ENCODE measurements around the gene POLDIP2.

POLDIP2 gene

GRCh38 chr17:28368915-28369683 lies 11.8 kb upstream of the POLDIP2 start:
- H3K36me3 ChIP-seq (ENCODE audit: control insufficient read depth, insufficient read depth, low read length), result peaks cover 3% of the 10 kb centered on the region
- H3K27ac ChIP-seq (ENCODE audit: low read depth, low read length), result no peak overlapping the region
- H3K4me1 ChIP-seq (ENCODE audit: control insufficient read depth, insufficient read depth, low read length), result peaks cover 6% of the 10 kb centered on the region
- H3K27me3 ChIP-seq (ENCODE audit: control insufficient read depth, insufficient read depth, low read length), result no peaks in the 10 kb centered on the region
- H3K9ac ChIP-seq (ENCODE audit: low read length), result no peak overlapping the region
- no peak overlapping the region for H3K4me3 ChIP-seq (ENCODE audit: low read length)

GRCh38 chr17:28368306-28368831 lies 11.0 kb upstream of the POLDIP2 start:
- H3K4me1 ChIP-seq (ENCODE audit: control insufficient read depth, insufficient read depth, low read length), result peaks cover 6% of the 10 kb centered on the region
- H3K36me3 ChIP-seq (ENCODE audit: control insufficient read depth, insufficient read depth, low read length), result peaks cover 7% of the 10 kb centered on the region
- no peaks in the 10 kb centered on the region for H3K27me3 ChIP-seq (ENCODE audit: control insufficient read depth, insufficient read depth, low read length)
- H3K27ac ChIP-seq (ENCODE audit: low read depth, low read length), result no peak overlapping the region
- no peak overlapping the region for H3K4me3 ChIP-seq (ENCODE audit: low read length)
- H3K9ac ChIP-seq (ENCODE audit: low read length), result no peak overlapping the region

GRCh38 chr17:28367641-28368305 lies 10.4 kb upstream of the POLDIP2 start:
- Histone ChIP-seq H3K36me3 (ENCODE audit: control insufficient read depth, insufficient read depth, low read length) (peaks cover 12% of the 10 kb centered on the region), H3K27me3 (ENCODE audit: control insufficient read depth, insufficient read depth, low read length) (no peaks in the 10 kb centered on the region), H3K27ac (ENCODE audit: low read depth, low read length) (no peak overlapping the region), H3K9ac (ENCODE audit: low read length) (no peak overlapping the region), H3K4me1 (ENCODE audit: control insufficient read depth, insufficient read depth, low read length) (peaks cover 2% of the 10 kb centered on the region), H3K4me3 (ENCODE audit: low read length) (no peak overlapping the region)

GRCh38 chr17:28366605-28367004 lies 9.3 kb upstream of the POLDIP2 start:
- Histone ChIP-seq H3K27ac (ENCODE audit: low read depth, low read length) (no peak overlapping the region), H3K36me3 (ENCODE audit: control insufficient read depth, insufficient read depth, low read length) (peaks cover 23% of the 10 kb centered on the region), H3K27me3 (ENCODE audit: control insufficient read depth, insufficient read depth, low read length) (no peaks in the 10 kb centered on the region), H3K4me1 (ENCODE audit: control insufficient read depth, insufficient read depth, low read length) (no peaks in the 10 kb centered on the region), H3K9ac (ENCODE audit: low read length) (no peak overlapping the region), H3K4me3 (ENCODE audit: low read length) (no peak overlapping the region)

DNA sequence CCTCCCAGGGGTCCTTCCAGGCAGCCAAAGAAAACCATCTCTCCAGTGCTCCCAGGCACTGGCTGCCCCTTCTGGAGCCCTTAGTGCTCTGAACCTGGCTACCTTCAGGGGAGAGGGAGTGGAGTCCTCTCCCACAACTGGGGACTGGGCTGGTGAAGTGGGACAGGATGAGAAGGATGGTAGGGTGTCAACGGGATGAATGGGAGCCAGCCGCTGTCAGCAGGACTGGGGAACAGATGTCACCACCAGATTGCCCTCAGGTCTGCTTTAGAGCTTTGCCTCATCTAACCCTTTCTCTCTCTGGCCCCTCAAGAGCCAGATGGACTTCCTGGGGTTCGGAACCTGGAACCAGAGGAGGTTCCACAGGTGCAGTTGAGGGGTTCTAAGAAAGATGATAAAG lies 8.2 kb upstream of the POLDIP2 start:
- H3K9ac ChIP-seq (ENCODE audit: low read length), result no peak overlapping the region
- no peak overlapping the region for H3K27ac ChIP-seq (ENCODE audit: low read depth, low read length)
- peaks cover 34% of the 10 kb centered on the region for H3K36me3 ChIP-seq (ENCODE audit: control insufficient read depth, insufficient read depth, low read length)
- no peak overlapping the region for H3K4me3 ChIP-seq (ENCODE audit: low read length)
- H3K27me3 ChIP-seq (ENCODE audit: control insufficient read depth, insufficient read depth, low read length), result no peaks in the 10 kb centered on the region
- H3K4me1 ChIP-seq (ENCODE audit: control insufficient read depth, insufficient read depth, low read length), result no peaks in the 10 kb centered on the region

DNA sequence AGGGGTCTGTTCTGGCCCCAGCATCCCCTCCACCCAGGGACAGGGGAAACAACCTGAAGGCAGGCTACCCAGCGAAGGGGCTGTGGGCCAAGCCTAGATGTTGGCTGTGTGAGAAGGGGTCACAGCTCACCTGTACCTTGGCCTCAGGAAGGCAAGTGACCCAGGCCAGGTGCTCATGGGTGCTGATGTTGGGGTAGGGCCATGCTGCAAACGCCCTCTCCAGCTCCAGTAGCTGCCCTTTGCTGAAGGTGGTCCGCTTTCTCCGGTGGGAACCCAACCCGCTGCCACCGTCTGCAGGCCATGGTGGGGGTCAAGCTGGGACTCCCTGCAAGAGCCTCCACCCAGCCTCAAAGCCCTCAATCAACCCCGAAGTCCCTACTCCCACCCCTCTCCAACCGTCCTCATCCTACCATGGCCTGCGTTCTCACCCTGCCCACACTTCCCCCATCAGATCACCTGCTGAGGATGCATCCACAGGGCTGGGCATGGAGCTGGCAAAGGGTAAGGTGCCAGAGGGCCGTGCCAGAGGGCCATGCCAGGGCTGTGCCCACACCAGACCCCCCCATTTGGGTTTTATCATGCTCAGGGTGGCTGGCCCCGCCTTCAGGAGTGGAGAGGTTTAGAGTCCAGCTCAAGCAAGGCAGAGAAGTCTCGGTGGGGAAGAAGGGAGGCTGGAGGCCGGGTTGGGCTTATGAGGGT lies 7.5 kb upstream of the POLDIP2 start, which contains the start of gene SEBOX:
Gene SEBOX (minus strand): TSS at position 535 of the 699 bp plus-strand sequence. CDS start 48 bp downstream, at position 487.
- no peak within 1 kb of the TSS for H3K4me3 ChIP-seq (ENCODE audit: low read length)
- no peaks in the 10 kb centered on the region for H3K27me3 ChIP-seq (ENCODE audit: control insufficient read depth, insufficient read depth, low read length)
- H3K4me1 ChIP-seq (ENCODE audit: control insufficient read depth, insufficient read depth, low read length), result no peaks in the 10 kb centered on the region
- peaks cover 36% of the 10 kb centered on the region for H3K36me3 ChIP-seq (ENCODE audit: control insufficient read depth, insufficient read depth, low read length)
- no peak within 1 kb of the TSS for H3K27ac ChIP-seq (ENCODE audit: low read depth, low read length)
- no peak within 1 kb of the TSS for H3K9ac ChIP-seq (ENCODE audit: low read length)

DNA sequence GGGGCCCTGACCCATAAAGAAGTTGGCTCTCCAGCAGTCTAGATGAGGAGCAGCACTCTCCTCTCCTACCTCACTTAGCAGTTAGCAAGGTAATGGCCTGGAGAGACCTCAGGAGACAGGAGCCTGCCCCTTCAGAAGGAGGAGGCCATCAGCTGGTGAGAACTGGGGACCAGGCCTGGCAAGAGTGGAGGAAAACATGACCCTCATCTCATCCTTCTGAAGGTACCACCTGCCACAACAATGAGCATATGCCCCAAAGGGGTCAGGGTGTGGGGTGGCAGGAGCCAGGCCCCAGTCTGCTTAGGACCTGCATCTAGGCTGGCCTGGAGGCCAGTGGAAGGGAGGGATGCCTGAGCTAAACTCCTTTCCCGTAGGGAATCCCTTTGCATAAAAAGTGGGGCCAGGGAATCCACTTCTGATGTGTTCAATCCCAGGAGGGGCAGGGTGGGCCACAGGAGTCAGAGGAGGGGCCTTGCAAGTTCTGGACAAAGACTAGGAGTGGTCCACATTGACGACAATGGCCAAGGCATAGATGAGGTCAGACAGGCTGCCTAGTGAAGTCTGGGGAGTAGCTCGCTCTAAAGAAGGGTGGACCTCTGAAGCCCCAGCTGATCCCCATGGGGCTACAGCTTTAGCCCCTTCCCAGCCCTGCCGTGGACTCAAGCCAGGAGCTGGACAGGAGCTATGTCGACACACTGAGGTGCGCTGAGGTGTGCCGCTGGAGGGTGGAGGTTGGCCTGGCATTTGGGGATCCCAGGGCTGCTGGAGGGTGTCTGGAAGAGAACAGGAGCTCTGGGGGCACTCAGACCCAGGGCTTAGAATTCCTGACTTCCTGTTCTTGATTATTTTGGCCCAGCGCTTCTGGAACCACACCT lies 6.7 kb upstream of the POLDIP2 start:
- Histone ChIP-seq H3K4me1 (ENCODE audit: control insufficient read depth, insufficient read depth, low read length) (no peaks in the 10 kb centered on the region), H3K36me3 (ENCODE audit: control insufficient read depth, insufficient read depth, low read length) (peaks cover 36% of the 10 kb centered on the region), H3K4me3 (ENCODE audit: low read length) (no peak overlapping the region), H3K9ac (ENCODE audit: low read length) (no peak overlapping the region), H3K27ac (ENCODE audit: low read depth, low read length) (no peak overlapping the region), H3K27me3 (ENCODE audit: control insufficient read depth, insufficient read depth, low read length) (no peaks in the 10 kb centered on the region)

DNA sequence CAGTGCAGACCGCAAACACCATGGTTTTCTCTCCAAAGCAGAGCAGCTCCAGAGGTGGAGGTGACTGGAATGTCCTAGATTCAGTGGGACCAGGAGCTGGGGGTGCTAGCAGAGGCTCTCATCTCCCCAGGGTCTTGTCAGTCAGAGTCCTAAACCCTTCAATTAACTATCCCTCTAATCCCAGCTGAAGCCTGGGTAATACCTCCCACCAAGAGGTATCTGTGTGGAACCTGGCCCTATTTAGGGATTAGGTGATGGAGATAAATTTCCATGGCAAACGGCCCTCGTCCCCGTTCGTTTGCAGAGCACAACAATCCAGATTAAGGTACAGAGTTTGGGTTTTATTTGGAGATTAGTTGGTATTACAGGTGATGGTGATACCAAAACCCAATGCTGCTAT lies 5.9 kb upstream of the POLDIP2 start:
- Histone ChIP-seq H3K4me3 (ENCODE audit: low read length) (no peak overlapping the region), H3K36me3 (ENCODE audit: control insufficient read depth, insufficient read depth, low read length) (peaks cover 36% of the 10 kb centered on the region), H3K9ac (ENCODE audit: low read length) (no peak overlapping the region), H3K27ac (ENCODE audit: low read depth, low read length) (no peak overlapping the region), H3K27me3 (ENCODE audit: control insufficient read depth, insufficient read depth, low read length) (no peaks in the 10 kb centered on the region), H3K4me1 (ENCODE audit: control insufficient read depth, insufficient read depth, low read length) (peaks cover 4% of the 10 kb centered on the region)

GRCh38 chr17:28357901-28358197 lies 522 bp upstream of the POLDIP2 start:
- H3K27ac ChIP-seq (ENCODE audit: low read depth, low read length), result peak overlapping the region; percentile 76
- H3K27me3 ChIP-seq (ENCODE audit: control insufficient read depth, insufficient read depth, low read length), result no peaks in the 10 kb centered on the region
- H3K36me3 ChIP-seq (ENCODE audit: control insufficient read depth, insufficient read depth, low read length), result peaks cover 42% of the 10 kb centered on the region
- peak overlapping the region; percentile 75 for H3K9ac ChIP-seq (ENCODE audit: low read length)
- peak overlapping the region; percentile 93 for H3K4me3 ChIP-seq (ENCODE audit: low read length)
- H3K4me1 ChIP-seq (ENCODE audit: control insufficient read depth, insufficient read depth, low read length), result peaks cover 13% of the 10 kb centered on the region

DNA sequence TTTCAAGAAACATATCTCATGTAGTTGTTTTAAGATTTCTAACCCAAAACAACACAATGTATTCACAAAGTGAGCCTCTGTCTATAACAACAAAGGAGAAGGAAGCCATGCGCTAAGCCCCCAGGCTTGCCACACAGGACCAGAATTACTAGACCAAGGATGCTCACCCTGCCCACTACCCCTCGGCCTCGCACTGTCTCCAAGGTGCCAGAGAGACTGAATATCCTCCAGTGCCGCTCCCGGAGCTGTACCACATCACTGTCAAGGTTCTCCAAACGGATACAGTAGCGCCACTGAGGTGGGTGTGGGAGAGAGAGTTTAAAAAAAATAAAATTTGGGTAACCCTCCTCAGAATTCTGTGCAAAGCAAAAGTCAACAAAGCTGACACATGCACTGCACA lies 7.1 kb downstream of the POLDIP2 start:
- Histone ChIP-seq H3K4me1 (ENCODE audit: control insufficient read depth, insufficient read depth, low read length) (no peaks in the 10 kb centered on the region), H3K36me3 (ENCODE audit: control insufficient read depth, insufficient read depth, low read length) (peaks cover 68% of the 10 kb centered on the region), H3K9ac (ENCODE audit: low read length) (no peak overlapping the region), H3K27ac (ENCODE audit: low read depth, low read length) (no peak overlapping the region), H3K27me3 (ENCODE audit: control insufficient read depth, insufficient read depth, low read length) (no peaks in the 10 kb centered on the region), H3K4me3 (ENCODE audit: low read length) (no peak overlapping the region)

GRCh38 chr17:28348979-28349378 lies 8.3 kb downstream of the POLDIP2 start:
- H3K36me3 ChIP-seq (ENCODE audit: control insufficient read depth, insufficient read depth, low read length), result peaks cover 62% of the 10 kb centered on the region
- no peak overlapping the region for H3K27ac ChIP-seq (ENCODE audit: low read depth, low read length)
- H3K9ac ChIP-seq (ENCODE audit: low read length), result no peak overlapping the region
- no peak overlapping the region for H3K4me3 ChIP-seq (ENCODE audit: low read length)
- no peaks in the 10 kb centered on the region for H3K27me3 ChIP-seq (ENCODE audit: control insufficient read depth, insufficient read depth, low read length)
- H3K4me1 ChIP-seq (ENCODE audit: control insufficient read depth, insufficient read depth, low read length), result no peaks in the 10 kb centered on the region

Measured in rectal smooth muscle tissue (tissue), 1 donor.